ENCODE data around the gene NLRC5.
"Not testable (repeated sequence)": the region's sequence is repeated elsewhere in the genome, so short reads cannot be mapped to it uniquely, and the experiment has no call there.

NLRC5 gene

GRCh38 chr16:56998861-56999260 lies 9.5 kb downstream of the NLRC5 start:
- DNase-seq: no peak

GRCh38 chr16:56999409-57000270 lies 10.3 kb downstream of the NLRC5 start:
- no peak for DNase-seq

- no peak for DNase-seq
These were observed 11.1 kb downstream of the NLRC5 start for GRCh38 chr16:57000271-57001025.

- DNase-seq: no peak
These were observed 11.8 kb downstream of the NLRC5 start for GRCh38 chr16:57001026-57001679.

GRCh38 chr16:57003439-57004386 lies 14.4 kb downstream of the NLRC5 start:
- DNase-seq: no peak

GRCh38 chr16:57004387-57005250 lies 15.3 kb downstream of the NLRC5 start:
- no peak for DNase-seq

- not testable (repeated sequence) for DNase-seq
These were observed 16.2 kb downstream of the NLRC5 start for GRCh38 chr16:57005597-57005996.

GRCh38 chr16:57007050-57007449 lies 17.7 kb downstream of the NLRC5 start:
- no peak for DNase-seq

GRCh38 chr16:57007530-57007929 lies 18.2 kb downstream of the NLRC5 start:
- DNase-seq: no peak

GRCh38 chr16:57008440-57008839 lies 19.1 kb downstream of the NLRC5 start:
- DNase-seq: no peak

GRCh38 chr16:57009643-57010170 lies 20.4 kb downstream of the NLRC5 start:
- no peak for DNase-seq

- DNase-seq: no peak
These were observed 23.0 kb downstream of the NLRC5 start for GRCh38 chr16:57012353-57012752.

GRCh38 chr16:57013229-57013628 lies 23.9 kb downstream of the NLRC5 start:
- DNase-seq: no peak

GRCh38 chr16:57013902-57014301 lies 24.5 kb downstream of the NLRC5 start:
- DNase-seq: no peak

GRCh38 chr16:57016301-57016700 lies 26.9 kb downstream of the NLRC5 start:
- DNase-seq: no peak

GRCh38 chr16:57016831-57017230 lies 27.5 kb downstream of the NLRC5 start:
- DNase-seq: no peak

GRCh38 chr16:57017251-57017650 lies 27.9 kb downstream of the NLRC5 start:
- no peak for DNase-seq

- DNase-seq: no peak
These were observed 30.4 kb downstream of the NLRC5 start for GRCh38 chr16:57019746-57020145.

GRCh38 chr16:57020651-57021050 lies 31.3 kb downstream of the NLRC5 start:
- no peak for DNase-seq

GRCh38 chr16:57021757-57022156 lies 32.4 kb downstream of the NLRC5 start:
- no peak for DNase-seq
